Mesothelial cell of epicardium (in vitro differentiated cells): Measurements from ENCODE around the gene CDKN2B-AS1. TPM values are rescaled to one million over a fixed set of nuclear protein-coding genes. Genes with fewer than 3 reads are reported as not detected.
A peak's percentile ranks its signal among the peaks of the same experiment; 100 is the strongest.

Experiments
- DNase-seq, 2 experiments: peaks; one replicate each; pipeline ENCODE4 v3.0.0; 2021; ENCODE audit warnings: low spot score in 2 of 2; ENCODE audit not compliant: unreplicated experiment in 2 of 2
- H3K27ac Mint-ChIP-seq: 2 replicates; pipeline ENCODE4 v1.8.0; 2021; ENCODE audit warnings: mixed read lengths
- H3K27me3 Mint-ChIP-seq: 2 replicates; pipeline ENCODE4 v1.8.0; 2021; ENCODE audit warnings: low read depth, mixed read lengths
- H3K36me3 Mint-ChIP-seq: 2 replicates; pipeline ENCODE4 v1.8.0; 2021; ENCODE audit warnings: mixed read lengths
- H3K4me1 Mint-ChIP-seq: 2 replicates; pipeline ENCODE4 v1.8.0; 2021; ENCODE audit warnings: mixed read lengths
- H3K4me3 Mint-ChIP-seq: 2 replicates; pipeline ENCODE4 v1.8.0; 2021; ENCODE audit warnings: mild to moderate bottlenecking, moderate library complexity, mixed read lengths
- H3K9me3 Mint-ChIP-seq: 2 replicates; pipeline ENCODE4 v1.8.0; 2021; ENCODE audit warnings: mixed read lengths
- CTCF ChIP-seq: fragments of 200-600 bp; sonication (generic); IDR thresholded peaks from one replicate; pipeline ENCODE4 v1.5.0; 2021; ENCODE audit warnings: antibody characterized with exemption; ENCODE audit not compliant: unreplicated experiment
- total RNA-seq: library from RNA; stranded (reverse); gene quantifications from 3 replicates; pipeline ENCODE4 v1.2.1, GENCODE V29; 2021

Gene CDKN2B-AS1
- total RNA-seq, 1 donor from 2014 or later, result 10.8 TPM

GRCh38 chr9:22159586-22159985, 165.0 kb downstream of the CDKN2B-AS1 start:
- Mint-ChIP-seq H3K27me3 (no peaks in the 10 kb centered on the region), H3K4me3 (no peak overlapping the region), H3K4me1 (peaks cover 59% of the 10 kb centered on the region), H3K9me3 (no peaks in the 10 kb centered on the region), H3K36me3 (no peaks in the 10 kb centered on the region), H3K27ac (peak overlapping the region; percentile 14)
- TF ChIP-seq CTCF, result no peak
- DNase-seq, result no peak

DNA sequence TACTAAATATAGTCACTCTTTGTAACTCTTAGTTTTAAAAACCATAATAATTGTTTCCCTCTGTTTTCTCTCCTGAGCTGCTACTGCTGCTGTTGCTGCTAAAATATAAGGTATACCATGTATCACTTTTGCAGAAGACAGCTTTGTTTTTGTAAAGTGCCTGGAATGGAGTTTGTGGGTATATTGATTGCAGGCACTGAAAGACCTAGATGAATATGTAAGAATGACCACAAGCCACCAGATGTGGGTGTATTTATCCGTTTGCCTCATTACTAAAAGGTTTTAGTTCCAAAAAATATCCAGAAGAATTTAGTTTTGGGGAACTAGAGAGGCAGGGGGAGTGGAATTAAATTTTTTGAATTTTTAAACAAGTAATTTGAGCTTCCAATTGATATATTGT, 165.6 kb downstream of the CDKN2B-AS1 start:
- H3K36me3 Mint-ChIP-seq, result no peaks in the 10 kb centered on the region
- H3K4me1 Mint-ChIP-seq, result peaks cover 63% of the 10 kb centered on the region
- H3K4me3 Mint-ChIP-seq, result no peak overlapping the region
- TF ChIP-seq CTCF, result no peak
- H3K27me3 Mint-ChIP-seq, result no peaks in the 10 kb centered on the region
- no peaks in the 10 kb centered on the region for H3K9me3 Mint-ChIP-seq
- no peak for DNase-seq
- no peak overlapping the region for H3K27ac Mint-ChIP-seq

GRCh38 chr9:22165144-22165543, 170.6 kb downstream of the CDKN2B-AS1 start:
- H3K27ac Mint-ChIP-seq, result peak overlapping the region; percentile 39
- TF ChIP-seq CTCF, result no peak
- no peaks in the 10 kb centered on the region for H3K27me3 Mint-ChIP-seq
- H3K36me3 Mint-ChIP-seq, result no peaks in the 10 kb centered on the region
- H3K4me1 Mint-ChIP-seq, result peaks cover 25% of the 10 kb centered on the region
- H3K9me3 Mint-ChIP-seq, result peaks cover 3% of the 10 kb centered on the region
- H3K4me3 Mint-ChIP-seq, result no peak overlapping the region
- DNase-seq, result no peak

- Mint-ChIP-seq H3K9me3 (peaks cover 3% of the 10 kb centered on the region), H3K27me3 (no peaks in the 10 kb centered on the region), H3K27ac (no peak overlapping the region), H3K4me1 (peaks cover 26% of the 10 kb centered on the region), H3K4me3 (no peak overlapping the region), H3K36me3 (no peaks in the 10 kb centered on the region)
- TF ChIP-seq CTCF, result no peak
- no peak for DNase-seq
Measured at GRCh38 chr9:22169243-22169642, 174.7 kb downstream of the CDKN2B-AS1 start.

DNA sequence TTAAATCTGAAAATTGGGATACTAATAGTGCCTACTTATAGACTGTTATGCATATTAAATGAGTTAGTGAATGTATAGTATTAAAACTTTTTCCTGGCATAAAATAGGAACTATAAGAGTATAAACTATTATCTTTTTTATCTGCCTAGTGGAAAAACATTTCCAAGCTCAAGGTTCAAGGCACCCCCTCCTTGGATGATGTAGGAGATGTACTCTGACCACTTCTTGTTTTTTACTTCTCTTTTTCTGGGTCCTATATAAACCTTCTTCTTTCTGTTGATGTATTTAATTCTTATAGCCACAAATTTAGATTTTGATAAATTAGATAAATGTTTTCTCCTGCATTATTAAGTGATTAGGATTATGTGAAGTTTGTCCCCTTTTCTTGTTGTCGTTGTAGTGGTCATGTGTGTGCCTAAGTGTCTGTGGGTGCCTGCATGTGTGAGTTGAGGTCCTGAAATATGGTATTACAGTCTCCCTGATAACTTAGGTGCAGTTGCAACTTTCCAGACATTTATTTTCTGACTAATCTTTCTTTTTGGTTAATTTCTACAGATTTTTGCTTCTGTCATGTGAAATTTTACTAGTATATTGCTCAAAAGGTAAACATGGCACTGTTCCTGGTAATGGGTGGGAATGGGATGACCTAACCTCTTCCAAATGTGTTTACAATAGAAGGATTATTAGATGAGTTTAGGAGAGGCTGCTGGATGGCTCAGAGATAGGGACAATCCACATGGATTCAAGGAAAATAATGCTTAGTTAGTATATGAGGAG, 175.3 kb downstream of the CDKN2B-AS1 start:
- TF ChIP-seq CTCF, result no peak
- Mint-ChIP-seq H3K4me1 (peaks cover 19% of the 10 kb centered on the region), H3K36me3 (no peaks in the 10 kb centered on the region), H3K9me3 (peaks cover 4% of the 10 kb centered on the region), H3K4me3 (no peak overlapping the region), H3K27ac (no peak overlapping the region), H3K27me3 (no peaks in the 10 kb centered on the region)
- no peak for DNase-seq

Other genes with a start within 250 kb of the CDKN2B-AS1 start
- gene MTAP, start 192.2 kb upstream of the CDKN2B-AS1 start, total RNA-seq, result 78.5 to 90.0 TPM (median 88.3 TPM) in 3 replicates
- gene CDKN2A, start 399 bp upstream of the CDKN2B-AS1 start, total RNA-seq, result 79.5 to 88.5 TPM (median 86.1 TPM) in 3 replicates
- 40.3 to 47.6 TPM (median 45.2 TPM) in 3 replicates for gene CDKN2B, start 14.5 kb downstream of the CDKN2B-AS1 start, total RNA-seq